ENCODE results near the gene SORCS2. TPM values are rescaled to one million over a fixed set of nuclear protein-coding genes. Genes with fewer than 3 reads are reported as not detected.

SORCS2 gene
- total and polyA plus RNA-seq, 12 donors = 0.67 to 15.5 (median 1.3) TPM

DNA sequence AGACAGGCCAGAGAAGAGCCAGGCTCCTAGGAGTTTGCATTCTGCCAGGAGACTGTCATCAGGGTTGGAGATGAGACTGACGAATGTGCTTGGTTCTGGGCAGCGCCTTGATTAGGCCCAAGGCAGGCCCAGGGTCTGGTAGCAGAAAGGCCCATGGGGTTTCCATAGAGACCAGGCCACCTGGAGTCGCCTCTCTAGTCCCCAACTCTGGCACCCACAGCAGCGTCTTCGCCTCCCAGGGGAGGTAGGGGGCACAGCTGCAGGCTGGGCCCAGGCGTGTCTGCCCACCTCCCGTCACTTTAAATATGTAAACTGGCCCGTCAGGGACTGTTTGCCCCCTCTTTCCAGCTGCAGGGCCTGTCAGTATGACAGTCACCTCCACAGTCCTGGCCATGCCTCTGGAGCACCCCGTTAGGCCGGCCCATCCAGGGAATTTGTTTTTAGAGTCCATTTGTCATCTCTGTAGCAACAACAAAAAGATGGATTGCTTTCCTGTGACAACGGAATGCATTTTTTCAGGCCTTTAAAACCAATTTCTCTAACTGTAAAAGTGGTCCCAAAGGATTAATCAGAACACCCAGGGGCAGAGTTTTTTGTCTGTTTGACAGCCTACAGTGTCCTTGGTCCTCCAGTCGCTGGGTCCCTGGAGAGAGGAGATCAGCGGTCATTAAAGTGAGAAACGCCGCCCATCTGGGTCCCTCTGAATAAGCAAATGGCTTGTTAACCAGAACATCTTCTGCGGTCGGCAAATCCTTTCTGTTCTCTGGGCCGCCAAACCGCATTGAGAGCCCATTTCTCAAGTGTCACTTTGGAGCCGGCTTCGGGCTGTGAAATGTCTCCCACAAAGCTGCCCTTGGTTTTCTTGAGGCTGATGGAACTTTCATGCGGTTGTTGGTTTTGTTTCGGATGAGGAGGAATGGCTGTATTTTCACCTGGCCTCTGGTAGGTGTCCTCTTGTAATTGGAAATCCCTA lies 395.4 kb downstream of the SORCS2 start:
- 72 to 80% (median 76%) methylated on average over 22 to 23 of the region's 23 CpGs for WGBS, 4 donors
- Histone ChIP-seq H3K9me3 (replicated peaks in 1 of 3) (no peaks in the 10 kb centered on the region), H3K36me3 (replicated peaks in 1 of 2) (no peaks in the 10 kb centered on the region)

DNA sequence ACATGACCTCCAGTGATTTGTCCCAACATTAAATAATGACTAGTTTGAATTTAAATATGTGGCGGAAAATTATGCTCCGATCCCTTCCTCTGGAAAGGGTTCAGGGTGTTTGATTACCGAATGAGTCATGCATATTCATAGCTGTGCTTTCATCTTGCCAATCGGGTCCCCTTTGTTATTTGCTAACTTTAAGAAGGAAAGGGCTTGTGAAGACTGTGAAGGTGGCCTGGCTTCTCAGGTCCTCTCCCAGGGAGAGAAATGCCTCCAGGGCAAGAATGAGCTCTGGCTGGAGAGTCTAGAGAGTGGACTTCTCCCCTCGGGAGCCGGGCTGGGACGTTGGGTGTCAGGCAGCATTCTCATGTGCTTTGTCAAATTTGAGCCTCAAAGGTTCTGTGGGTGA lies 397.9 kb downstream of the SORCS2 start:
- H3K4me1 ChIP-seq (replicated peaks in 1 of 2) = no peaks in the 10 kb centered on the region
- TF ChIP-seq, protein P1, sequence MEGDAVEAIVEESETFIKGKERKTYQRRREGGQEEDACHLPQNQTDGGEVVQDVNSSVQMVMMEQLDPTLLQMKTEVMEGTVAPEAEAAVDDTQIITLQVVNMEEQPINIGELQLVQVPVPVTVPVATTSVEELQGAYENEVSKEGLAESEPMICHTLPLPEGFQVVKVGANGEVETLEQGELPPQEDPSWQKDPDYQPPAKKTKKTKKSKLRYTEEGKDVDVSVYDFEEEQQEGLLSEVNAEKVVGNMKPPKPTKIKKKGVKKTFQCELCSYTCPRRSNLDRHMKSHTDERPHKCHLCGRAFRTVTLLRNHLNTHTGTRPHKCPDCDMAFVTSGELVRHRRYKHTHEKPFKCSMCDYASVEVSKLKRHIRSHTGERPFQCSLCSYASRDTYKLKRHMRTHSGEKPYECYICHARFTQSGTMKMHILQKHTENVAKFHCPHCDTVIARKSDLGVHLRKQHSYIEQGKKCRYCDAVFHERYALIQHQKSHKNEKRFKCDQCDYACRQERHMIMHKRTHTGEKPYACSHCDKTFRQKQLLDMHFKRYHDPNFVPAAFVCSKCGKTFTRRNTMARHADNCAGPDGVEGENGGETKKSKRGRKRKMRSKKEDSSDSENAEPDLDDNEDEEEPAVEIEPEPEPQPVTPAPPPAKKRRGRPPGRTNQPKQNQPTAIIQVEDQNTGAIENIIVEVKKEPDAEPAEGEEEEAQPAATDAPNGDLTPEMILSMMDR (IDR thresholded peaks at IDR 0.05) = no peak
- no peak for TF ChIP-seq POLR2A (IDR thresholded peaks at IDR 0.05)
- H3K27me3 ChIP-seq = no peaks in the 10 kb centered on the region
- H3K27ac ChIP-seq = no peak overlapping the region
- no peak overlapping the region for H3K4me3 ChIP-seq
- WGBS, 4 donors = 68 to 76% (median 69%) methylated on average over 7 of the region's 7 CpGs
- no peak for DNase-seq
- no peaks in the 10 kb centered on the region for H3K36me3 ChIP-seq (replicated peaks in 1 of 2)
- intact Hi-C loops (cut with DNase I) = no loop called here
- no peaks in the 10 kb centered on the region for H3K9me3 ChIP-seq (replicated peaks in 1 of 3)

More for the DNA sequence above, 395.4 kb downstream of the SORCS2 start:
- TF ChIP-seq POLR2A (IDR thresholded peaks at IDR 0.05) = no peak
- TF ChIP-seq, protein P1 (IDR thresholded peaks at IDR 0.05) = no peak
- H3K4me3 ChIP-seq = no peak overlapping the region
- DNase-seq = no peak
- no peaks in the 10 kb centered on the region for H3K27me3 ChIP-seq
- H3K4me1 ChIP-seq (replicated peaks in 1 of 2) = no peaks in the 10 kb centered on the region
- intact Hi-C loops (cut with DNase I) = no loop called here
- H3K27ac ChIP-seq = no peak overlapping the region

DNA sequence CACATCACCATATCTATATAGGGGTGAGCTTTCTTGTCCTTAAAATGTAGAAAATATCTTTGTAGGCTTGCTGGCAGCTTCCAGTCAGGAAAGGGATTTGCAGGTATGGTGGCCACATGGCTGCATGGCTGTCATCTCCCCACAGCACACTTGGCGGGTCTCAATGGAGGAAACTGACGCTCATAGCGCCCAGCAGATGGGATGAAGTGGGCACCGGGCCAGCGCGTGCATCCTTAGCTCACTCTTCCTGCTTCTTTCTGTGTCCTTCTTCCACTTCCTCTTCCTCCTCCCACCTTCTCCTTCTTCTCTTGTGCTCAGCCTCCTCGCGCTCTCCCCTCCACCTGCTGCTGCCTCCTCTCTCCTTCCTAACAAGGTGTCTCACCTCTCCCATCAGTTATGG lies 398.6 kb downstream of the SORCS2 start:
- Histone ChIP-seq H3K4me1 (replicated peaks in 1 of 2) (no peaks in the 10 kb centered on the region), H3K27ac (no peak overlapping the region), H3K9me3 (replicated peaks in 1 of 3) (no peaks in the 10 kb centered on the region), H3K36me3 (replicated peaks in 1 of 2) (no peaks in the 10 kb centered on the region), H3K27me3 (peaks cover 2% of the 10 kb centered on the region), H3K4me3 (no peak overlapping the region)
- intact Hi-C loops (cut with DNase I) = no loop called here
- no peak for DNase-seq
- 88 to 94% (median 89%) methylated on average over 8 of the region's 8 CpGs for WGBS, 4 donors
- TF ChIP-seq, protein P1 (IDR thresholded peaks at IDR 0.05) = no peak
- no peak for TF ChIP-seq POLR2A (IDR thresholded peaks at IDR 0.05)

DNA sequence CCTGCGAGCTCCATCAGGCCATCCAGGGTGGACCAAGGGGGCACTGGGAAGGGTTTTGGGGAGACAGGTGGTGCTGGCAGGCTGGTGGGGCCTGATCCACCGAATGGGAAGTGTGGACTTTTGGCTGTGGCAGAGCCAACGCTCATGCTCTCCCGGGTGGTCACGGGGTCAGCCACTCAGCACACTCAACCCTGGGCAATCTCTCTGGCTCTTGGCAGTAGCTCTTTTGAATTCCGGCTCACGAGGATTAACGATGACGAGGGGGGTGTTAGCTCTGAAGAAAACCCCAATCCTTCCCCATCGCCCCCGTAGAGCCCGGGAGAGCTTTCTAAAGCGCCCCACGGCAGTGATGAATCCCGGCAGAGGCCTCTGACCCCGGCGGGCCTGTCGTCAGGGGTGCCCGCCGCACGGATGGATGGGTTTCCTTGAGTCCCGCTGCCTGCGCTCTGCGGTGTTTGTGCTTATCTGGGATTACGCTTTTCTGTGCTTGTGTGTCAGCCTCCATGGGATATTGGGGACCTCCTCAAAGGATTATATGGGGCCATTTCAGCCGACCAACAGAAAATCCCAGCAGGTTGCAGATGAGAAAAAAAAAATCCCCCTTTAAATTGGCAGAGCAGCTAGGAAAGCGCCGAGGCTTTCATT lies 399.2 kb downstream of the SORCS2 start:
- TF ChIP-seq, protein P1 (IDR thresholded peaks at IDR 0.05) = no peak
- no peak for TF ChIP-seq POLR2A (IDR thresholded peaks at IDR 0.05)
- intact Hi-C loops (cut with DNase I) = no loop called here

More for the DNA sequence above, 399.2 kb downstream of the SORCS2 start:
- Histone ChIP-seq H3K4me3 (no peak overlapping the region), H3K4me1 (replicated peaks in 1 of 2) (no peaks in the 10 kb centered on the region), H3K27ac (no peak overlapping the region), H3K9me3 (replicated peaks in 1 of 3) (no peaks in the 10 kb centered on the region), H3K36me3 (replicated peaks in 1 of 2) (no peaks in the 10 kb centered on the region), H3K27me3 (peaks cover 8% of the 10 kb centered on the region)
- no peak for DNase-seq
- 72 to 82% (median 77%) methylated on average over 26 to 28 of the region's 28 CpGs for WGBS, 4 donors
